ELF-1 (cell line): ENCODE data around the gene OOSP4B.
"Not testable (repeated sequence)": the region's sequence is repeated elsewhere in the genome, so short reads cannot be mapped to it uniquely, and the experiment has no call there.

ENCODE experiments used
- DNase-seq: peaks from one replicate; pipeline ENCODE4 v3.0.0-alpha.2; 2016; ENCODE audit warnings: low read depth, low spot score

The OOSP4B gene

GRCh38 chr11:60059521-60060240 is 42.7 kb downstream of the OOSP4B start:
- DNase-seq, result no peak

DNA sequence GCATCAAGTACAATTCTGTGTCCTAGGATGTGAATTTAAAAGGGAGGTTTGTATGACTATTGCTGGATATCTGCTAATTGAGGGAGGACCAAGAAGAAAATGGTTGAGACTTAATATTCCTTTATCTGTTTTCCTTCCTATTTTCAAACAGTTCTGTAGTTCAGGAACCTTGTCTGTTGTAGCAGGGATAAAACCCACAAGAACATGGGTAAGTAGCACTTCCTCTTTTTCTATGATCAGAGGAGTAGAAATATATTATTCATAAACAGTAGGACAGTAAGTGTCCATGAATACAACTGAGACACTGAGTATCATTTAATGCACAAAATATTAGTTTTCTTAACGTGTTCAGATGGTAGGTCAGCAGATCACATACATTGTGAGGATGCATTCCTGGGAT is 47.1 kb downstream of the OOSP4B start:
- no peak for DNase-seq

DNA sequence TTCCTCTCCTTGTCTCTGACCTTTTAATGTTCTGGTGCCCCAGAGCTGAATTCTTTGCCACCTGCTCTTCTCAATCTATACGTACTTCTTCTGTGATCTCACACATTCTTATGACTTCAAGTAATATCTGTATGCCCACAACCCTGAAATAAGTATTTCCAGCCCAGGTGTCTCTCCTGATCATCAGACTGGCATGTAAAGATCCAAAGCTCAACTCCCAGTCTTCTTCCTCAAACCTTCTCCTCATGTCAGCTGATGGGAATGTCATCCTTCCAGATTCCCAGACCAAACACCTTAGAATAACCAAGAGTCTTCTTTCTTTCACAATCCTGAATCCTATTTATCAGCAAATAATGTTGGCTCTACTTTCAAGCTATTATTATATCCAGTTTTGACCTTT is 48.8 kb downstream of the OOSP4B start:
- no peak for DNase-seq

GRCh38 chr11:60069450-60069849 is 52.5 kb downstream of the OOSP4B start:
- DNase-seq, result no peak

- DNase-seq, result not testable (repeated sequence)
Measured at GRCh38 chr11:60071644-60072043, 54.7 kb downstream of the OOSP4B start.

- no peak for DNase-seq
Measured at GRCh38 chr11:60077216-60077817, 60.3 kb downstream of the OOSP4B start.

DNA sequence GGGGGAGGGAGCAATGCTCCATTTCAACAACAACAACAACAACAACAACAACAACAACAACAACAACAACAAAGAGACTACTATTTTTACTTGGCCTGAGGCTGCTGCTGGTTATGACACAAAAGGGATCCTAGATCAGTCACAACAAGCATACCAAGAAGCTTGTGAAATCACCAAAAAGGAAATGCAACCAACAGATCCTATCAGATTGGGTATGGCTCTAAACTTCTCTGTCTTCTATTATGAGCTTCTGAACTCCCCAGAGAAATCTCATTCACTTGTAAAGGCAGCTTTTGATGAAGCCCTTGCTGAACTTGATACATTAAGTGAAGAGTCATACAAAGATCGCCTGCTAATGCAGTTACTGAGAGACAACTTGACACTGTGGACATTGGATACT is 61.0 kb downstream of the OOSP4B start:
- no peak for DNase-seq

DNA sequence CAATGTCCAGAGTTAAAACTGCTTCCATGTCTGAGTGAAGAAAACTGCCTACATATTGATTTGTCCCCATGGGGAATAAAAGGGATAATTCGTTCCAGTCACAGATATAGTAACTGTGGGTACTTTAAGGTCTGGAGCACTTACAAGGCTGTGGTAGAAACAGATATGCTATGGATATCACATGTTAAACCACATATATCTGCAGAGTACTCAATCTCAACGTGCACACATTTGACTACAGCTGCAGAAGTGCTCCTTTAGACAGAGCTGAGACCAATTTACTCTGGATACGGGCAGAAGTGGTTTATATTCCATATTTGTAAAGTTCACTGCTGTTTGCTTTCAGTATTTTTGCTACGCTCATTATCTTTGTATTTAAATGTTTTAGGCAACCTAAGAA is 61.8 kb downstream of the OOSP4B start:
- DNase-seq, result no peak

DNA sequence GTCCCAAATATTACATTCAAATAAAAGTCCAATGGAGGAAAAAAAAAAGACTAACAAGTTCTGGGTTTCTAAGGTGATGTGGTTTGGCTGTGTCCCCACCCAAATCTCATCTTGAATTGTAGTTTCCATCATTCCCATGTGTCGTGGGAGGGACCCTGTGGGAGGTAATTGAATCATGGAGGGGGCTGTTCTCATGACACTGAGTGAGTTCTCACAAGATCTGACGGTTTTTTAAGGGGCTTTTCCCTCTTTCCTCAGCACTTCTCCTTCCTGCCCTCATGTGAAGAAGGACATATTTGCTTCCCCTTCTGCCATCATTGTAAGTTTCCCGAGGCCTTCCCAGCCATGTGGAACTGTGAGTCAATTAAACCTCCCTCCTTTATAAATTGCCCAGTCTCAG is 63.6 kb downstream of the OOSP4B start:
- DNase-seq, result no peak
